Panc1 (cell line): ENCODE data around the gene TRAPPC2L. TPM values are rescaled to one million over a fixed set of nuclear protein-coding genes. Genes with fewer than 3 reads are reported as not detected.

Experiments
- ATAC-seq: fragments of 200-7000 bp; cut with Tn5 transposase; 2 replicates; pipeline ENCODE4 v1.9.1; 2020; ENCODE audit warnings: mild to moderate bottlenecking, moderate library complexity
- BruUV-seq: library from RNA; stranded (reverse); fragments of 400-500 nt; replicated peaks from 2 replicates; lab custom pipeline; 2021; lab: Mats Ljungman, UMichigan
- CTCF ChIA-PET: fragments of 300-600 bp; sonication (Branson Sonifier 250); formaldehyde crosslinking; loops from one replicate; lab custom pipeline; 2022; ENCODE audit warnings: antibody characterized with exemption; lab: Charles Lee
- POLR2A ChIA-PET: fragments of 300-600 bp; sonication (Branson Sonifier 250); formaldehyde crosslinking; loops from one replicate; lab custom pipeline; 2022; ENCODE audit warnings: antibody characterized with exemption; lab: Charles Lee
- DNase-seq: peaks from one replicate; pipeline ENCODE4 v3.0.0-alpha.2; 2010; ENCODE audit warnings: low read depth, low spot score
- H3K27ac ChIP-seq: 2 replicates; pipeline ENCODE4 v1.5.1; 2011; ENCODE audit warnings: mild to moderate bottlenecking, low read length, inconsistent platforms
- H3K27me3 ChIP-seq: fragments of 200-500 bp; sonication (Bioruptor generic); 2 replicates; pipeline ENCODE4 v1.6.0; 2014; ENCODE audit warnings: low read length, inconsistent platforms; ENCODE audit not compliant: control insufficient read depth, insufficient read depth
- H3K36me3 ChIP-seq: fragments of 200-500 bp; sonication (Bioruptor generic); 2 replicates; pipeline ENCODE4 v1.5.1; 2014; ENCODE audit warnings: inconsistent platforms, mild to moderate bottlenecking, low read length, moderate library complexity; ENCODE audit not compliant: control insufficient read depth, insufficient read depth
- H3K4me1 ChIP-seq: 2 replicates; pipeline ENCODE4 v1.5.1; 2011; ENCODE audit warnings: inconsistent platforms, mild to moderate bottlenecking, low read length, moderate library complexity; ENCODE audit not compliant: control insufficient read depth, insufficient read depth
- H3K4me3 ChIP-seq, 2 experiments: 2 replicates each; pipeline ENCODE4 v1.5.1; 2011 to 2012; ENCODE audit warnings: low read depth in 2 of 2, low read length in 2 of 2, mild to moderate bottlenecking in 2 of 2, inconsistent platforms in 1 of 2, moderate library complexity in 1 of 2
- H3K9me3 ChIP-seq: fragments of 200-500 bp; sonication (Bioruptor generic); 2 replicates; pipeline ENCODE4 v1.5.1; 2014; ENCODE audit warnings: low read depth, mild to moderate bottlenecking, inconsistent platforms, low read length, moderate library complexity; ENCODE audit not compliant: control insufficient read depth, insufficient read depth
- CTCF ChIP-seq: fragments of 450-650 bp; IDR thresholded peaks from 2 replicates; pipeline ENCODE4 v1.5.1; 2017; ENCODE audit warnings: mild to moderate bottlenecking
- POLR2AphosphoS5 ChIP-seq: IDR thresholded peaks from 2 replicates; pipeline ENCODE4 v1.6.1; 2012; ENCODE audit warnings: mild to moderate bottlenecking, low read depth, low read length, moderate library complexity
- REST ChIP-seq, 2 experiments: IDR thresholded peaks; 2 replicates each; pipeline ENCODE4 v1.6.1; 2011 to 2012; ENCODE audit warnings: low read depth in 2 of 2, control low read depth in 1 of 2, low read length in 1 of 2, mild to moderate bottlenecking in 1 of 2, moderate library complexity in 1 of 2; ENCODE audit not compliant: insufficient read depth in 1 of 2
- SIN3A ChIP-seq: IDR thresholded peaks from 2 replicates; pipeline ENCODE4 v1.6.1; 2012; ENCODE audit warnings: low read depth, mild to moderate bottlenecking, low read length, moderate library complexity, borderline replicate concordance; ENCODE audit not compliant: insufficient read depth
- TCF7L2 ChIP-seq: IDR thresholded peaks from 2 replicates; pipeline ENCODE4 v1.6.1; 2011; ENCODE audit warnings: mild to moderate bottlenecking, low read depth, low read length, inconsistent platforms
- in situ Hi-C: cut with HindIII; loops from 2 replicates; pipeline ENCODE4 v1.10.0; 2016; ENCODE audit warnings: low sequenced_read_pairs, low pct_unique_long_range_greater_than_20kb
- intact Hi-C: fragments of 100-400 bp; cut with micrococcal nuclease; formaldehyde crosslinking; loops from one replicate; pipeline ENCODE4 v1.10.0; 2022; ENCODE audit not compliant: unreplicated experiment
- total RNA-seq: library from RNA; stranded (reverse); gene quantifications from one replicate; pipeline ENCODE4 v1.2.1, GENCODE V29; 2021; ENCODE audit not compliant: unreplicated experiment

TRAPPC2L gene
- total RNA-seq, 1 experiment from 2014 or later, result 73.8 TPM

GRCh38 chr16:88826070-88826840, 30.7 kb upstream of the TRAPPC2L start:
- H3K4me3 ChIP-seq, result no peak overlapping the region
- no peak for DNase-seq
- no peaks in the 10 kb centered on the region for H3K4me1 ChIP-seq
- ChIA-PET CTCF (no interaction called here), POLR2A (no interaction called here)
- H3K27me3 ChIP-seq, result no peaks in the 10 kb centered on the region
- intact Hi-C loops (no loop called here), in situ Hi-C loops (no loop called here)
- H3K36me3 ChIP-seq, result no peaks in the 10 kb centered on the region
- H3K27ac ChIP-seq, result no peak overlapping the region
- no TSS peak for BruUV-seq
- ATAC-seq, result no peak
- TF ChIP-seq POLR2AphosphoS5 (no peak), SIN3A (no peak), TCF7L2 (no peak), CTCF (no peak), REST (IDR thresholded peaks at IDR 0.05; ENCODE audit: insufficient read depth in 1 of 2, low read depth in 2 of 2, low read length in 1 of 2) (no peak)
- no peaks in the 10 kb centered on the region for H3K9me3 ChIP-seq

- intact Hi-C loops (no loop called here), in situ Hi-C loops (no loop called here)
- Histone ChIP-seq H3K4me1 (no peaks in the 10 kb centered on the region), H3K9me3 (no peaks in the 10 kb centered on the region), H3K36me3 (no peaks in the 10 kb centered on the region), H3K27ac (no peak overlapping the region), H3K4me3 (no peak overlapping the region), H3K27me3 (no peaks in the 10 kb centered on the region)
- no peak for TF ChIP-seq TCF7L2
- TF ChIP-seq REST (IDR thresholded peaks at IDR 0.05; ENCODE audit: insufficient read depth in 1 of 2, low read depth in 2 of 2, low read length in 1 of 2), result no peak
- TF ChIP-seq POLR2AphosphoS5, result no peak
- TF ChIP-seq CTCF, result no peak
- ATAC-seq (no peak), DNase-seq (no peak)
- BruUV-seq, result no TSS peak
- ChIA-PET POLR2A (no interaction called here), CTCF (no interaction called here)
These were observed 29.2 kb upstream of the TRAPPC2L start for GRCh38 chr16:88827727-88828126.
